Right lobe of liver (tissue), 6 donors: Measurements from ENCODE around the gene DMPK. TPM values are rescaled to one million over a fixed set of nuclear protein-coding genes. Genes with fewer than 3 reads are reported as not detected.
"Not testable (repeated sequence)": the region's sequence is repeated elsewhere in the genome, so short reads cannot be mapped to it uniquely, and the experiment has no call there.

ENCODE experiments used
- ATAC-seq, 4 donors: fragments of 200-7000 bp; cut with Tn5 transposase; one replicate each; pipeline ENCODE4 v1.9.1; 2020; ENCODE audit warnings: mild to moderate bottlenecking in 4 of 4, moderate library complexity in 4 of 4
- DNase-seq, 3 donors: peaks; one replicate each; pipeline ENCODE4 v3.0.0-alpha.2; 2020
- H3K27ac ChIP-seq, 3 donors: fragments of 200-600 bp; one replicate each; pipeline ENCODE4 v1.8.0; 2022
- H3K27me3 ChIP-seq, 2 donors: fragments of 200-600 bp; one replicate each; pipeline ENCODE4 v1.8.0; 2022
- H3K36me3 ChIP-seq, 4 donors: fragments of 200-600 bp; sonication (generic) in 1 of 4; one replicate each; pipeline versions ENCODE4 v1.5.1 to v1.8.0; 2017 to 2022; ENCODE audit warnings: control low read depth in 1 of 4
- H3K4me1 ChIP-seq, 4 donors: fragments of 200-600 bp; sonication (generic) in 1 of 4; one replicate each; pipeline versions ENCODE4 v1.5.1 to v1.8.0; 2017 to 2022; ENCODE audit warnings: control low read depth in 1 of 4
- H3K4me3 ChIP-seq, 3 donors: fragments of 200-600 bp; one replicate each; pipeline ENCODE4 v1.8.0; 2022
- H3K9me3 ChIP-seq, 4 donors: fragments of 200-600 bp; sonication (generic) in 1 of 4; one replicate each; pipeline versions ENCODE4 v1.5.1 to v1.8.0; 2017 to 2022; ENCODE audit warnings: control low read depth in 1 of 4
- POLR2A ChIP-seq: fragments of 450-650 bp; IDR thresholded peaks from one replicate; pipeline ENCODE4 v1.6.1; 2017; ENCODE audit warnings: antibody characterized with exemption, mild to moderate bottlenecking
- WGBS: methylation state at CpG from one replicate; pipeline ENCODE4 v1.1.6; 2018; ENCODE audit warnings: low coverage, low lambda C conversion rate; ENCODE audit not compliant: insufficient coverage; ENCODE audit errors: missing lambda C conversion rate; 5-methylcytosine and 5-hydroxymethylcytosine counted together
- intact Hi-C, 2 donors: fragments of 100-400 bp; cut with DNase I; formaldehyde crosslinking; loops; one replicate each; pipeline versions ENCODE4 v1.11.2 to v1.14.1; 2022
- total RNA-seq, 6 experiments: library from RNA; depleted of rRNA in 2 of 6; stranded (reverse); fragments of >200 nt in 2 of 6; fragmentation: NEBNext Ultra II Directional in 3 of 6; extraction: Animal tissue kit (Norgen Biotek cat#: 25700) in 3 of 6; gene quantifications; one replicate each; pipeline versions ENCODE4 v1.1.0 to v1.2.4, GENCODE V29; 2016 to 2023
- TF ChIP-seq, protein P1 (sequence below), 4 donors: fragments of 200-600 bp in 3 of 4; fragments of 450-650 bp in 1 of 4; IDR thresholded peaks; one replicate each; pipeline versions ENCODE4 v1.5.1 to v1.8.0; 2016 to 2022; ENCODE audit warnings: antibody characterized with exemption in 4 of 4, mild to moderate bottlenecking in 2 of 4
- donor health status: DM: no; HTN: yes; CAD: no.
- donor health status: DM: no; HTN: no; CAD: no.
- donor health status: DM: no; HTN: no; CAD: no.
- donor health status: DM: no; HTN: yes; CAD: no.
- donor health status: DM: no; HTN: yes; CAD: no.

The DMPK gene
- total RNA-seq, 6 experiments from 2014 or later = 4.3 to 14.9 (median 8.7) TPM

GRCh38 chr19:45804959-45805230 is 22.6 kb upstream of the DMPK start:
- ATAC-seq (no peak), DNase-seq (no peak)
- Histone ChIP-seq H3K9me3 (no peaks in the 10 kb centered on the region), H3K36me3 (no peaks in the 10 kb centered on the region), H3K4me1 (no peaks in the 10 kb centered on the region), H3K27me3 (no peaks in the 10 kb centered on the region), H3K27ac (no peak overlapping the region), H3K4me3 (no peak overlapping the region)
- intact Hi-C loops = no loop called here
- 97% methylated on average over 5 of the region's 8 CpGs for WGBS
- TF ChIP-seq, protein P1, sequence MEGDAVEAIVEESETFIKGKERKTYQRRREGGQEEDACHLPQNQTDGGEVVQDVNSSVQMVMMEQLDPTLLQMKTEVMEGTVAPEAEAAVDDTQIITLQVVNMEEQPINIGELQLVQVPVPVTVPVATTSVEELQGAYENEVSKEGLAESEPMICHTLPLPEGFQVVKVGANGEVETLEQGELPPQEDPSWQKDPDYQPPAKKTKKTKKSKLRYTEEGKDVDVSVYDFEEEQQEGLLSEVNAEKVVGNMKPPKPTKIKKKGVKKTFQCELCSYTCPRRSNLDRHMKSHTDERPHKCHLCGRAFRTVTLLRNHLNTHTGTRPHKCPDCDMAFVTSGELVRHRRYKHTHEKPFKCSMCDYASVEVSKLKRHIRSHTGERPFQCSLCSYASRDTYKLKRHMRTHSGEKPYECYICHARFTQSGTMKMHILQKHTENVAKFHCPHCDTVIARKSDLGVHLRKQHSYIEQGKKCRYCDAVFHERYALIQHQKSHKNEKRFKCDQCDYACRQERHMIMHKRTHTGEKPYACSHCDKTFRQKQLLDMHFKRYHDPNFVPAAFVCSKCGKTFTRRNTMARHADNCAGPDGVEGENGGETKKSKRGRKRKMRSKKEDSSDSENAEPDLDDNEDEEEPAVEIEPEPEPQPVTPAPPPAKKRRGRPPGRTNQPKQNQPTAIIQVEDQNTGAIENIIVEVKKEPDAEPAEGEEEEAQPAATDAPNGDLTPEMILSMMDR (IDR thresholded peaks at IDR 0.05) = no peak
- no peak for TF ChIP-seq POLR2A

DNA sequence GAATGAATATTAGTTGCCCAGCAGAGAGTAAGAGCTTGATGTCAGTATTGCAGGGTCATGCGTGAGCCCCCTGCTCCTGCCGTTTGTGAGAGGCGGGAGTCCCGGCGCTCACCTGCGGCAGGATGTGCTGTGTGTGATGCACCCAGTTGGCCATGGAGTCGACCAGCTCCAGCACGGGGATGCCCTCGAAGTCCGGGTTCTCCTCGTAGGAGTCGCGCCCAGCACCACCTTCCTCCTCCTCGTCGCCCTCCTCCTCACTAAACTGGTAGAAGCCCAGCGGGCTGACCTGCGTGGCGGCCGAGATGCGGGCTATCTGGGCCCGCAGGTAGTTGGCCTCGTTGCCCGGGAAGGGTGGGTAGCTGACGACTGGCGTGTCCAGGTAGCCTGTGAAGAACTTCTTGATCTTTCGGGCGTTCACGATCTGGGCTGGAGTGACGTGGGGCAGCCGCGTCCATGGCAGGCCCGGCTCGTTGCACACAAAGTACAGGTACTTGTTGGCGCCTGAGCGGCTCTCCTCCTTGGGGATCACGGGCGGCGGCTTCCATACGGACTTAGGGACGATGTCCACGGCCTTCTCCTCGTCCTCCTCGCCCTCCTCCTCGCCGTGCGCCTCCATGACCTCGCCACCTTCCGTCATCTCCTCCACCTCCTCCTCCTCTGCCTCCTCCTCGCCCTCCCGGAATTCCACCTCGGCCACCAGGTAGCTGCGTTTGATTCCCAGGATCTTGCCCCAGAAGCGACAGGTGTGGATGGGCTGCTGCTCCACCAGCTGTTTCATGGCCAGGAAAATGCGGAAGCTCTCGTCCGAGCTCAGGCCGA is 22.1 kb upstream of the DMPK start:
- H3K27ac ChIP-seq = no peak overlapping the region

GRCh38 chr19:45801603-45802175 is 19.4 kb upstream of the DMPK start:
- WGBS = 79% methylated on average over 3 of the region's 7 CpGs

More for the DNA sequence above, 22.1 kb upstream of the DMPK start:
- ATAC-seq (peak in 1 of 4 donors; percentile 11), DNase-seq (no peak)
- intact Hi-C loops = no loop called here
- H3K4me1 ChIP-seq = peaks cover 0 to under 1% (median 0%) of the 10 kb centered on the region in 4 donors
- H3K27me3 ChIP-seq = no peaks in the 10 kb centered on the region
- 97% methylated on average over 5 of the region's 57 CpGs for WGBS
- H3K36me3 ChIP-seq = no peaks in the 10 kb centered on the region
- no peak overlapping the region for H3K4me3 ChIP-seq
- H3K9me3 ChIP-seq = no peaks in the 10 kb centered on the region
- TF ChIP-seq, protein P1 (IDR thresholded peaks at IDR 0.05) = no peak
- no peak for TF ChIP-seq POLR2A

DNA sequence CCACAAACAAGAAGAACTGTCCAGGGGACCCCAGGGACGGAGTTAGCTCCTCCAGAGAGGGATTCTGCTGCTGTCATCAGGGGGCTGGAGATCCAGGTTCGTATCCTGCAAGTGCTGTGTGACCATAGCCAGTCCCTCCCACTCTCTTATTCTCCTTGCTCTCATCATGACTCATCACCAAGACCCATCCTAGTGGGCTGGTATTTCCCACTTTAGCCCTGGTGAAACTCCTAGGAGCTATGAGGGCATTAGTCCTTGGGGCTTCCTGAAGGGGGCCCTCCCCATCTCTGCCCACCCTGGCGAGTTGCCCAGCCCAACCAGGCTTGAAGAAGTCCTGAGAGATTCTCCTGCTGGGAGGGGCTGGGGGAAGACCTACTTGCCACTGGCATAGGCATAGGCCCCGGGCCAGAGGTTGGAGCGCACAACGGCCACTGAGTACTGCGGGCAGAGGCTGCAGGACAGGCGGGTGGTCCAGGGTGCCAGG is 17.8 kb upstream of the DMPK start:
- ATAC-seq = no peak
- Histone ChIP-seq H3K4me3 (no peak overlapping the region), H3K27ac (no peak overlapping the region), H3K27me3 (no peaks in the 10 kb centered on the region), H3K9me3 (no peaks in the 10 kb centered on the region), H3K4me1 (peaks cover 0 to 8% (median 0%) of the 10 kb centered on the region in 4 donors), H3K36me3 (no peaks in the 10 kb centered on the region)
- DNase-seq = no peak
- 20% methylated on average over 1 of the region's 8 CpGs for WGBS
- TF ChIP-seq POLR2A = no peak
- TF ChIP-seq, protein P1 (IDR thresholded peaks at IDR 0.05) = no peak
- intact Hi-C loops = no loop called here

More at GRCh38 chr19:45801603-45802175, 19.4 kb upstream of the DMPK start:
- intact Hi-C loops = no loop called here
- H3K4me1 ChIP-seq = peaks cover 0 to 8% (median 0%) of the 10 kb centered on the region in 4 donors
- TF ChIP-seq, protein P1 (IDR thresholded peaks at IDR 0.05) = no peak
- TF ChIP-seq POLR2A = no peak
- no peak overlapping the region for H3K4me3 ChIP-seq
- ATAC-seq = no peak
- H3K27me3 ChIP-seq = no peaks in the 10 kb centered on the region
- no peak for DNase-seq
- no peaks in the 10 kb centered on the region for H3K9me3 ChIP-seq
- no peak overlapping the region for H3K27ac ChIP-seq
- no peaks in the 10 kb centered on the region for H3K36me3 ChIP-seq

- H3K4me3 ChIP-seq, H3K27me3 ChIP-seq, H3K36me3 ChIP-seq, H3K4me1 ChIP-seq, H3K9me3 ChIP-seq, DNase-seq, H3K27ac ChIP-seq, intact Hi-C loops, ATAC-seq: not testable (repeated sequence)
- 73% methylated on average over 3 of the region's 5 CpGs for WGBS
These were observed 17.3 kb upstream of the DMPK start for GRCh38 chr19:45799541-45799940.
